IPS-11a (cell line): Measurements from ENCODE around the gene RITA1.

Experiments used
- H3K4me3 ChIP-seq: one replicate; pipeline ENCODE4 v1.5.1; 2013; ENCODE audit warnings: low read depth, low read length, control low read depth

Gene RITA1

GRCh38 chr12:113173081-113173698, 12.3 kb upstream of the RITA1 start:
- no peak overlapping the region for H3K4me3 ChIP-seq

- H3K4me3 ChIP-seq: no peak overlapping the region
Observed at GRCh38 chr12:113174461-113175384, 10.8 kb upstream of the RITA1 start.

- no peak overlapping the region for H3K4me3 ChIP-seq
Observed at GRCh38 chr12:113179023-113179422, 6.5 kb upstream of the RITA1 start.

- no peak overlapping the region for H3K4me3 ChIP-seq
Observed at GRCh38 chr12:113180333-113180732, 5.2 kb upstream of the RITA1 start.

- no peak overlapping the region for H3K4me3 ChIP-seq
Observed at GRCh38 chr12:113181975-113182374, 3.5 kb upstream of the RITA1 start.

GRCh38 chr12:113183030-113183589, 2.4 kb upstream of the RITA1 start:
- H3K4me3 ChIP-seq: no peak overlapping the region

GRCh38 chr12:113184098-113184899, 1.2 kb upstream of the RITA1 start:
- peak overlapping the region; percentile 92 for H3K4me3 ChIP-seq

- H3K4me3 ChIP-seq: peak overlapping the region; percentile 92
Observed at GRCh38 chr12:113184900-113185179, 681 bp upstream of the RITA1 start.

- H3K4me3 ChIP-seq: peak overlapping the region; percentile 92
Observed at GRCh38 chr12:113186033-113186365, 478 bp downstream of the RITA1 start.

- H3K4me3 ChIP-seq: no peak overlapping the region
Observed at GRCh38 chr12:113186666-113187325, 1.3 kb downstream of the RITA1 start.

- H3K4me3 ChIP-seq: no peak overlapping the region
Observed at GRCh38 chr12:113189361-113189760, 3.8 kb downstream of the RITA1 start.

- H3K4me3 ChIP-seq: no peak overlapping the region
Observed at GRCh38 chr12:113190761-113191160, 5.2 kb downstream of the RITA1 start.

GRCh38 chr12:113191227-113191626, 5.7 kb downstream of the RITA1 start:
- H3K4me3 ChIP-seq: no peak overlapping the region

- H3K4me3 ChIP-seq: no peak overlapping the region
Observed at GRCh38 chr12:113194971-113195391, 9.5 kb downstream of the RITA1 start.

GRCh38 chr12:113195598-113195997, 10.1 kb downstream of the RITA1 start:
- no peak overlapping the region for H3K4me3 ChIP-seq

- no peak overlapping the region for H3K4me3 ChIP-seq
Observed at GRCh38 chr12:113196582-113196981, 11.1 kb downstream of the RITA1 start.

- H3K4me3 ChIP-seq: no peak overlapping the region
Observed at GRCh38 chr12:113196990-113197389, 11.5 kb downstream of the RITA1 start.

- H3K4me3 ChIP-seq: no peak overlapping the region
Observed at GRCh38 chr12:113197518-113198077, 12.1 kb downstream of the RITA1 start.

GRCh38 chr12:113198296-113198695, 12.8 kb downstream of the RITA1 start:
- H3K4me3 ChIP-seq: no peak overlapping the region

- no peak overlapping the region for H3K4me3 ChIP-seq
Observed at GRCh38 chr12:113200021-113200797, 14.7 kb downstream of the RITA1 start.
